Ovary (tissue), 9 donors: Measurements from ENCODE around the gene PRPF4. TPM values are rescaled to one million over a fixed set of nuclear protein-coding genes. Genes with fewer than 3 reads are reported as not detected.

ENCODE experiments used
- DNase-seq, 5 donors: peaks; one replicate each; pipeline ENCODE4 v3.0.0-alpha.2; 2019 to 2020
- H3K27ac ChIP-seq, 2 donors: fragments of 200-600 bp; one replicate each; pipeline versions ENCODE4 v1.5.1 to v1.8.0; 2019 to 2022
- H3K27me3 ChIP-seq: fragments of 200-600 bp; one replicate; pipeline ENCODE4 v1.8.0; 2022
- H3K36me3 ChIP-seq: fragments of 200-600 bp; sonication (generic); one replicate; pipeline ENCODE4 v1.5.1; 2019
- H3K4me1 ChIP-seq: one replicate; pipeline ENCODE4 v1.8.1; 2013; ENCODE audit warnings: mild to moderate bottlenecking, moderate library complexity; ENCODE audit not compliant: insufficient read depth
- H3K4me3 ChIP-seq: fragments of 200-600 bp; sonication (generic); one replicate; pipeline ENCODE4 v1.5.1; 2017
- H3K9me3 ChIP-seq, 2 donors: fragments of 200-600 bp in 1 of 2; sonication (generic) in 1 of 2; one replicate each; pipeline versions ENCODE4 v1.5.1 to v1.8.1; 2013 to 2019; ENCODE audit warnings: mild to moderate bottlenecking in 1 of 2, moderate library complexity in 1 of 2
- EP300 ChIP-seq: sonication (generic); formaldehyde crosslinking; IDR thresholded peaks from one replicate; pipeline ENCODE4 v1.6.1; 2017; ENCODE audit warnings: antibody characterized with exemption
- POLR2A ChIP-seq: fragments of 450-650 bp; IDR thresholded peaks from one replicate; pipeline ENCODE4 v1.6.1; 2017; ENCODE audit warnings: antibody characterized with exemption, mild to moderate bottlenecking, moderate library complexity
- WGBS, 3 donors: extraction: QIAGEN DNeasy Blood & Tissue Kit in 1 of 3; methylation state at CpG; one replicate each; pipeline versions ENCODE4 v1.1.5 to v1.1.7; 2013 to 2017; 5-methylcytosine and 5-hydroxymethylcytosine counted together
- intact Hi-C, 4 donors: fragments of 100-400 bp; cut with DNase I; formaldehyde crosslinking; loops; one replicate each; pipeline versions ENCODE4 v1.11.0 to v1.15.1; 2022 to 2023
- polyA plus RNA-seq, 2 donors: library from polyadenylated mRNA; stranded (reverse); fragments of 200-250 nt in 1 of 2; fragments of 350-450 nt in 1 of 2; fragmentation: Illumina TruSeq in 1 of 2; extraction: RNeasy Lipid Tissue Mini Kit (QIAGEN cat#74804) in 1 of 2; gene quantifications; one replicate each; pipeline ENCODE4 v1.2.3, GENCODE V29; 2013 to 2014
- total RNA-seq, 7 donors: library from RNA; depleted of rRNA in 2 of 7; stranded (reverse); fragments of >200 nt in 2 of 7; fragmentation: NEBNext Ultra II Directional in 3 of 7; extraction: Animal tissue kit (Norgen Biotek cat#: 25700) in 3 of 7; gene quantifications; one replicate each; pipeline versions ENCODE4 v1.1.0 to v1.2.4, GENCODE V29; 2016 to 2023
- TF ChIP-seq, protein P1 (sequence below), 3 donors: fragments of 450-650 bp in 2 of 3; fragments of 200-600 bp in 1 of 3; IDR thresholded peaks; one replicate each; pipeline versions ENCODE4 v1.5.1 to v1.8.0; 2016 to 2022; ENCODE audit warnings: antibody characterized with exemption in 3 of 3, mild to moderate bottlenecking in 1 of 3
- donor health status: DM: no; HTN: no; CAD: no; lungs with moderate emphysema.
- donor health status: DM: no; HTN: no; CAD: no.
- donor health status: Bipolar disorder and iron deficiency.
- donor health status: DM: yes; HTN: yes; CAD: no.
- donor health status: DM: no; HTN: no; CAD: no.
- donor health status: DM: yes; HTN: yes; CAD: no.

The PRPF4 gene
- total and polyA plus RNA-seq, 9 donors, result 12.5 to 30.8 (median 22.3) TPM

DNA sequence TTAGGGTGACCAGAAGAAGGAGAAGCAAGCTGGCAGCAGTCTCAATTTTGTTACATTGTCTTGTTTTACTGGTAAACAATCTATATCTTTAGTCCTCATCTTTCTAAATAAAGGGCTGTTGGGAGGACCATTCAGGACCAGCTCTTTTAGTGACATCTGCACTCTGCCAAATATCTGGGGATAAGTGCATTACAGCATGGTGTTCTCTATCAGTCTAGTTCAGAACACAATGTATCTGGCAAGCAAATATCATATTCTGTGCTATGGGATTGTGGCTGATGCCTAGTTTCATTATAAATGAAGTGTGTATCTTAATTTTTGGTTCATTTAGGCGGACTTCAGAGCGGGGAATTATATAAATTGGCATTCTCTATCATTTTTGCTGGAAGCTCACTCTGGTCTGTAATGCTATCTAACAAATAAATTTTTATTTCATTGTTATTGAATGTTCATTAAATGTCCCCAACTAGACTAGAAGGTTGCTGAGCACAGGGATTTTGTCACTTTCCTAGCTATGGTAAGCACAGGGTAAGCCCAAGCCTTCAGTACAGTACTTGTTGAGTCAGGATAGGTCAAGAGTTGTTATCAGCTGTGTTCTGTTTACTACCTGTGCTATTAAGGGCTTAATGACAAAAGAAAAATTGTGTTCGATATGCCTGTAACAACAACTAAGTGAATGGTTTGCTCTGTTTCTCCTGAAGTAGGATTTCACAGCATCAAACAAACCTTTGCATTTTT, 52.8 kb downstream of the PRPF4 start:
- Histone ChIP-seq H3K4me1 (no peaks in the 10 kb centered on the region), H3K27ac (no peak overlapping the region), H3K27me3 (no peaks in the 10 kb centered on the region), H3K4me3 (no peak overlapping the region), H3K9me3 (no peaks in the 10 kb centered on the region), H3K36me3 (no peaks in the 10 kb centered on the region)
- intact Hi-C loops, result no loop called here
- WGBS, 3 donors, result 93 to 97% (median 94%) methylated on average over 3 of the region's 3 CpGs
- no peak for DNase-seq
- TF ChIP-seq, protein P1, sequence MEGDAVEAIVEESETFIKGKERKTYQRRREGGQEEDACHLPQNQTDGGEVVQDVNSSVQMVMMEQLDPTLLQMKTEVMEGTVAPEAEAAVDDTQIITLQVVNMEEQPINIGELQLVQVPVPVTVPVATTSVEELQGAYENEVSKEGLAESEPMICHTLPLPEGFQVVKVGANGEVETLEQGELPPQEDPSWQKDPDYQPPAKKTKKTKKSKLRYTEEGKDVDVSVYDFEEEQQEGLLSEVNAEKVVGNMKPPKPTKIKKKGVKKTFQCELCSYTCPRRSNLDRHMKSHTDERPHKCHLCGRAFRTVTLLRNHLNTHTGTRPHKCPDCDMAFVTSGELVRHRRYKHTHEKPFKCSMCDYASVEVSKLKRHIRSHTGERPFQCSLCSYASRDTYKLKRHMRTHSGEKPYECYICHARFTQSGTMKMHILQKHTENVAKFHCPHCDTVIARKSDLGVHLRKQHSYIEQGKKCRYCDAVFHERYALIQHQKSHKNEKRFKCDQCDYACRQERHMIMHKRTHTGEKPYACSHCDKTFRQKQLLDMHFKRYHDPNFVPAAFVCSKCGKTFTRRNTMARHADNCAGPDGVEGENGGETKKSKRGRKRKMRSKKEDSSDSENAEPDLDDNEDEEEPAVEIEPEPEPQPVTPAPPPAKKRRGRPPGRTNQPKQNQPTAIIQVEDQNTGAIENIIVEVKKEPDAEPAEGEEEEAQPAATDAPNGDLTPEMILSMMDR (IDR thresholded peaks at IDR 0.05), result no peak
- no peak for TF ChIP-seq POLR2A
- no peak for TF ChIP-seq EP300

DNA sequence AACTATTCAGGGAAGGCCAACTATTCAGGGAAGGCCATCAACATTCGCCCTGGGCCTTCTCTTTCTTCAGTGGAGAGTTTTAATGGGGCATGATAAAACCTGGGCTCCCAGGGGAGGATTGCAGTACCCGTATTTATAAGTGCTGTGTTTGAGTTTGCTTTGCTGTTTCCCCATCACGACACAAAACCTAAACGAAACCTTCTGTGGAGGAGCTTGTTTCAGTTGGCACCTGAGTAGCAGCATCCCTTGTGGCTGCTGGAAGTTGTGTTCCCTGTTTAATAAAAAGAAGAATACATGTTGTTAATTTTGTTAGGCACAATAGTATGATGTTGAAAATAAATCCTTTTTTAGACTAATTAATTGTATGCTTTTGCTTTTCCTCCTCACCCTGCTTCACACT, 56.3 kb downstream of the PRPF4 start:
- intact Hi-C loops, result no loop called here

DNA sequence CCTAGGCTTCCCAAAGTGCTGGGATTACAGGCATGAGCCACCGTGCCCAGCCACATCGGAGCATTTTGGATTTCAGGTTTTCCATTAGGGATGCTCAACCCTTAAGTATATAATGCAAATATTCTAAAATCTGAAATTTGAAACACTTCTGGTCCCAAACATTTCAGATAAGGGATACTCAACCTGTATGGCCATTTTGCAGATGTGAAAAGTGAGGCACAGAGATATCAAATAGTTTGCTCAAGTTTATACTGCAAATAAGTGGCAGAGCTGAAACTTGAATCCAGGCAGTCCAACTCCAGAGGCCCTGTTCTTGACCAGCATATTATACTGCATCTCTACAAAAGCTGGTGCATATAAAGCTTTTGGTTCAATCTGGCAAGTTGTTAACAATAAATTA, 62.3 kb downstream of the PRPF4 start:
- peaks cover 5% of the 10 kb centered on the region for H3K4me1 ChIP-seq
- H3K4me3 ChIP-seq, result no peak overlapping the region
- DNase-seq, result no peak
- no peaks in the 10 kb centered on the region for H3K27me3 ChIP-seq
- no peaks in the 10 kb centered on the region for H3K9me3 ChIP-seq
- intact Hi-C loops, result no loop called here
- WGBS, 3 donors, result 93 to 98% (median 97%) methylated on average over 2 of the region's 2 CpGs
- H3K36me3 ChIP-seq, result no peaks in the 10 kb centered on the region
- no peak overlapping the region for H3K27ac ChIP-seq
- TF ChIP-seq, protein P1 (IDR thresholded peaks at IDR 0.05), result no peak
- TF ChIP-seq EP300 (no peak), POLR2A (no peak)

More for the DNA sequence above, 56.3 kb downstream of the PRPF4 start:
- 23 to 38% (median 34%) methylated on average over 4 of the region's 4 CpGs for WGBS, 3 donors
- H3K4me1 ChIP-seq, result no peaks in the 10 kb centered on the region
- no peak overlapping the region for H3K4me3 ChIP-seq
- no peak for DNase-seq
- TF ChIP-seq EP300 (no peak), POLR2A (no peak)
- TF ChIP-seq, protein P1 (IDR thresholded peaks at IDR 0.05), result no peak
- H3K9me3 ChIP-seq, result no peaks in the 10 kb centered on the region
- no peak overlapping the region for H3K27ac ChIP-seq
- no peaks in the 10 kb centered on the region for H3K36me3 ChIP-seq
- no peaks in the 10 kb centered on the region for H3K27me3 ChIP-seq

DNA sequence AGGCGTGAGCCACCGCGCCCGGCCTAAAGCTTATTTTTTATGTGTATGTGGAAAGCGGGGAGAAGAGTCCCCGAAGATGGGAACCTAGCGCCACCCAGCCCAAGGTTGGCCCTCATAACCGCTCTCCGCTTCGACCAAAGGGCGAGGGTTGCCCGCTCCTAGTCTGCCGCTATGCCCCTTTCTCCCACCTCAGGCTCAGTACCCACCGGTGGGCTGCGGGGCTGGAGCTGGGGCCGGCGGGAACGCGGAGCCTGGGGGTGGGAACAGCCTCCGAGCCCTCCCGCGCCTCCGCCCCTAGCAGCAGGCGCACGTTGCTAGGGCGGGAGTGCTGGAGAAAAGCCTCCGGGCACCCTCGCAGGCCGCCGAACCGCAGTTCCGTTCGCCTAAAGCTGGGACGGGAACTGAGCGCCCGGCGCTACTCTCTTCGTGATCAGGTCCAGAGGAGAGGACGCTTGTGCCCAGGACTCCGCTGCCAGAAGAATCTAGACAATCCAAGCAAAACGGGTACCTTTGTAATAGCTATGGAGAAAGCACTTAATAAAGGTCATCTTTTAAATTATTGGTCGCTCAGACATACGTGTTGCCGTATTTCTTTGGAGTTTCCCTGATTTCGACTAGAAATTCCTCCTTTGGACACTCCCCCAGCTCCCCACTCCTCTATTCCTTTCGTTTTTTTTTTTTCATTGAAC, 64.7 kb downstream of the PRPF4 start, which contains the start of gene WDR31:
Gene WDR31 (minus strand): TSS at position 265 of the 689 bp plus-strand sequence. CDS start 8,253 bp downstream, outside the sequence.
- WGBS, 3 donors, result 0 to 1% (median 0%) methylated on average over 45 to 46 of the region's 46 CpGs
- Histone ChIP-seq H3K4me3 (peak within 1 kb of the TSS; percentile 82), H3K9me3 (no peaks in the 10 kb centered on the region), H3K36me3 (no peaks in the 10 kb centered on the region), H3K4me1 (peaks cover 5% of the 10 kb centered on the region), H3K27me3 (no peaks in the 10 kb centered on the region), H3K27ac (peak within 1 kb of the TSS; percentile 54 to 64)
- intact Hi-C loops, result loop anchor here in 1 of 4 donors (5.0 kb wide), 1 partner anchor 37 kb away; the partner anchor contains the start of gene HDHD3
- TF ChIP-seq POLR2A (peak; percentile 61), EP300 (no peak)
- TF ChIP-seq, protein P1 (IDR thresholded peaks at IDR 0.05), result peak in 1 of 3 donors; percentile 18
- peak; percentile 79 to 92 (median 83) for DNase-seq
